HEK293T (cell line): ENCODE data around the gene CABP7.
A peak's percentile ranks its signal among the peaks of the same experiment; 100 is the strongest.

Experiments
- CTCF ChIA-PET: fragments of 350-600 bp; formaldehyde crosslinking; extraction: SDS; loops from one replicate; lab custom pipeline; 2021; ENCODE audit warnings: antibody characterized with exemption, inconsistent platforms; lab: Yijun Ruan, JAX
- POLR2A ChIA-PET: fragments of 350-600 bp; formaldehyde crosslinking; extraction: SDS; loops from one replicate; lab custom pipeline; 2020; ENCODE audit warnings: antibody characterized with exemption, inconsistent platforms; lab: Yijun Ruan, JAX
- DNase-seq: peaks from one replicate; pipeline ENCODE4 v3.0.0; 2012; ENCODE audit warnings: mixed read lengths; ENCODE audit errors: extremely low spot score
- ARNT ChIP-seq: fragments of 450-650 bp; IDR thresholded peaks from 2 replicates; pipeline ENCODE4 v1.6.1; 2017; ENCODE audit warnings: mild to moderate bottlenecking
- BHLHE40 ChIP-seq: fragments of 450-650 bp; IDR thresholded peaks from 2 replicates; pipeline ENCODE4 v1.6.1; 2016; ENCODE audit warnings: mild to moderate bottlenecking, moderate library complexity, borderline replicate concordance
- CTBP1 ChIP-seq: fragments of 450-650 bp; IDR thresholded peaks from 2 replicates; pipeline ENCODE4 v1.6.1; 2016; ENCODE audit warnings: borderline replicate concordance
- ELF4 ChIP-seq: fragments of 450-650 bp; IDR thresholded peaks from 2 replicates; pipeline ENCODE4 v1.6.1; 2017; ENCODE audit warnings: antibody characterized with exemption
- FOXA1 ChIP-seq: fragments of 450-650 bp; IDR thresholded peaks from 2 replicates; pipeline ENCODE4 v1.6.1; 2016; ENCODE audit warnings: mild to moderate bottlenecking
- FOXK2 ChIP-seq: fragments of 450-650 bp; IDR thresholded peaks from 2 replicates; pipeline ENCODE4 v1.6.1; 2016; ENCODE audit warnings: mild to moderate bottlenecking
- FOXM1 ChIP-seq: fragments of 450-650 bp; IDR thresholded peaks from 2 replicates; pipeline ENCODE4 v1.6.1; 2017; ENCODE audit warnings: mild to moderate bottlenecking, borderline replicate concordance
- HDGF ChIP-seq: fragments of 450-650 bp; IDR thresholded peaks from 2 replicates; pipeline ENCODE4 v1.6.1; 2017; ENCODE audit warnings: antibody characterized with exemption, borderline replicate concordance
- L3MBTL2 ChIP-seq: fragments of 450-650 bp; conservative IDR thresholded peaks from 2 replicates; pipeline ENCODE4 v1.6.1; 2016; ENCODE audit warnings: mild to moderate bottlenecking
- LEF1 ChIP-seq: fragments of 450-650 bp; IDR thresholded peaks from 2 replicates; pipeline ENCODE4 v1.6.1; 2017; ENCODE audit warnings: mild to moderate bottlenecking, borderline replicate concordance
- NFRKB ChIP-seq: fragments of 450-650 bp; IDR thresholded peaks from 2 replicates; pipeline ENCODE4 v1.6.1; 2016; ENCODE audit warnings: mild to moderate bottlenecking, moderate library complexity
- PKNOX1 ChIP-seq: fragments of 450-650 bp; IDR thresholded peaks from 2 replicates; pipeline ENCODE4 v1.6.1; 2016
- SP1 ChIP-seq: fragments of 450-650 bp; IDR thresholded peaks from 2 replicates; pipeline ENCODE4 v1.6.1; 2017
- SUZ12 ChIP-seq: fragments of 450-650 bp; IDR thresholded peaks from 2 replicates; pipeline ENCODE4 v1.6.1; 2016; ENCODE audit warnings: mild to moderate bottlenecking
- TARDBP ChIP-seq: fragments of 450-650 bp; IDR thresholded peaks from 2 replicates; pipeline ENCODE4 v1.6.1; 2016
- ZNF384 ChIP-seq: fragments of 450-650 bp; IDR thresholded peaks from 2 replicates; pipeline ENCODE4 v1.6.1; 2016

CABP7 gene

GRCh38 chr22:29684244-29684643 is 35.6 kb upstream of the CABP7 start:
- POLR2A ChIA-PET, result no interaction called here
- CTCF ChIA-PET, result interaction anchor here (1.3 kb wide), 1 partner anchor 12 kb away, joined by 5 read pairs; no protein-coding TSS in a partner anchor
- no peak for DNase-seq
- TF ChIP-seq SUZ12 (no peak), FOXM1 (no peak), ARNT (no peak), L3MBTL2 (no peak), CTBP1 (no peak), BHLHE40 (no peak), ELF4 (no peak), ZNF384 (no peak), FOXA1 (no peak), SP1 (no peak), HDGF (no peak), NFRKB (no peak), LEF1 (no peak), PKNOX1 (no peak)

GRCh38 chr22:29689206-29689879 is 30.5 kb upstream of the CABP7 start:
- ChIA-PET POLR2A (interaction anchor here (1.2 kb wide), 1 partner anchor 12 kb away, joined by 3 read pairs; no protein-coding TSS in a partner anchor), CTCF (interaction anchor here (0.6 to 2.6 kb wide), 25 partner anchors 10 to 1466 kb away, joined by 3 to 14 read pairs (median 4); partner anchors contain the start of genes UQCR10 and ZMAT5)
- DNase-seq, result no peak
- TF ChIP-seq PKNOX1 (no peak), SUZ12 (no peak), FOXM1 (no peak), TARDBP (no peak), HDGF (no peak)

GRCh38 chr22:29689880-29690213 is 30.0 kb upstream of the CABP7 start:
- peak; percentile 77 for DNase-seq
- TF ChIP-seq ARNT (no peak), ZNF384 (no peak), SP1 (no peak), HDGF (no peak), PKNOX1 (no peak), CTBP1 (no peak)
- ChIA-PET POLR2A (interaction anchor here (1.2 kb wide), 1 partner anchor 11 kb away, joined by 3 read pairs; no protein-coding TSS in a partner anchor), CTCF (interaction anchor here (0.6 to 2.6 kb wide), 23 partner anchors 9 to 1465 kb away, joined by 3 to 14 read pairs (median 4); partner anchors contain the start of genes UQCR10 and ZMAT5)

GRCh38 chr22:29690476-29690875 is 29.3 kb upstream of the CABP7 start:
- DNase-seq, result no peak
- ChIA-PET POLR2A (no interaction called here), CTCF (interaction anchor here (0.6 to 2.6 kb wide), 19 partner anchors 9 to 417 kb away, joined by 3 to 14 read pairs (median 4); partner anchors contain the start of genes UQCR10 and ZMAT5)
- TF ChIP-seq PKNOX1 (no peak), SP1 (no peak), HDGF (no peak), FOXM1 (no peak), FOXA1 (no peak)

GRCh38 chr22:29691636-29692326 is 28.0 kb upstream of the CABP7 start:
- POLR2A ChIA-PET, result no interaction called here
- TF ChIP-seq SP1 (no peak), BHLHE40 (no peak), NFRKB (no peak), ELF4 (no peak), FOXK2 (no peak), SUZ12 (no peak), FOXA1 (no peak), FOXM1 (no peak), CTBP1 (no peak), HDGF (no peak)
- DNase-seq, result no peak
- CTCF ChIA-PET, result interaction anchor here (0.7 kb wide), 1 partner anchor 398 kb away, joined by 5 read pairs; no protein-coding TSS in a partner anchor

GRCh38 chr22:29692327-29692640 is 27.5 kb upstream of the CABP7 start:
- TF ChIP-seq HDGF, result no peak
- TF ChIP-seq ELF4, result no peak
- no peak for TF ChIP-seq FOXK2
- TF ChIP-seq LEF1, result no peak
- TF ChIP-seq FOXM1, result no peak
- TF ChIP-seq ARNT, result no peak
- no peak for TF ChIP-seq PKNOX1
- TF ChIP-seq CTBP1, result no peak
- no peak for TF ChIP-seq BHLHE40
- TF ChIP-seq NFRKB, result no peak
- ChIA-PET CTCF (no interaction called here), POLR2A (no interaction called here)
- no peak for DNase-seq
